ENCODE data around the gene GRHL3.

Gene GRHL3

GRCh38 chr1:24403806-24404205, 84.6 kb downstream of the GRHL3 start:
- DNase-seq = no peak
